ENCODE results near the gene CFAP92.

GRCh38 chr3:128903501-128903900 lies 90.4 kb downstream of the CFAP92 start:
- TF ChIP-seq CTCF (IDR thresholded peaks at IDR 0.05), result no peak
- no peak for TF ChIP-seq POLR2AphosphoS5 (IDR thresholded peaks at IDR 0.05)

Data from breast epithelium (tissue), 3 donors.